CD4-positive, alpha-beta T cell (primary cell): Measurements from ENCODE around the gene VWA3B. TPM values are rescaled to one million over a fixed set of nuclear protein-coding genes. Genes with fewer than 3 reads are reported as not detected.

ENCODE experiments used
- ATAC-seq: fragments of 200-7000 bp; cut with Tn5 transposase; one replicate; pipeline ENCODE4 v1.10.0; 2022; ENCODE audit warnings: mild to moderate bottlenecking; ENCODE audit not compliant: poor library complexity
- CTCF ChIA-PET: fragments of 350-600 bp; sonication (Branson Sonifier 250); formaldehyde crosslinking; loops from one replicate; lab custom pipeline; 2021; ENCODE audit warnings: antibody characterized with exemption, inconsistent platforms; lab: Charles Lee
- POLR2A ChIA-PET: fragments of 350-600 bp; sonication (Branson Sonifier 250); formaldehyde crosslinking; loops from one replicate; lab custom pipeline; 2021; ENCODE audit warnings: antibody characterized with exemption, inconsistent platforms; lab: Charles Lee
- DNase-seq, 14 experiments: peaks; one replicate each; pipeline ENCODE4 v3.0.0-alpha.2; 2013 to 2020; ENCODE audit warnings: mixed read lengths in 2 of 14
- H3K27ac ChIP-seq, 2 donors: one replicate each; pipeline versions ENCODE4 v1.5.1 to v1.7.0; 2013; ENCODE audit warnings: low read length in 2 of 2, low read depth in 1 of 2, mild to moderate bottlenecking in 1 of 2
- H3K27me3 ChIP-seq, 2 experiments: 1 replicate in 1 of 2; 2 replicates in 1 of 2; pipeline versions ENCODE4 v1.6.1 to v1.7.0; 2013; ENCODE audit warnings: low read length in 2 of 2, control low read depth in 1 of 2, mild to moderate bottlenecking in 1 of 2, moderate library complexity in 1 of 2; ENCODE audit not compliant: insufficient read depth in 2 of 2, control insufficient read depth in 1 of 2
- H3K36me3 ChIP-seq: one replicate; pipeline ENCODE4 v1.6.1; 2013; ENCODE audit warnings: low read length, control low read depth; ENCODE audit not compliant: insufficient read depth
- H3K4me1 ChIP-seq: one replicate; pipeline ENCODE4 v1.6.1; 2013; ENCODE audit warnings: low read length, control low read depth; ENCODE audit not compliant: insufficient read depth
- H3K4me3 ChIP-seq: one replicate; pipeline ENCODE4 v1.5.1; 2013; ENCODE audit warnings: mild to moderate bottlenecking, low read length, moderate library complexity
- H3K9me3 ChIP-seq, 2 experiments: 1 replicate in 1 of 2; 2 replicates in 1 of 2; pipeline versions ENCODE4 v1.6.1 to v1.7.0; 2013; ENCODE audit warnings: low read length in 2 of 2, mild to moderate bottlenecking in 2 of 2, control low read depth in 1 of 2, moderate library complexity in 1 of 2; ENCODE audit not compliant: control insufficient read depth in 1 of 2, insufficient read depth in 1 of 2
- H3K27ac Mint-ChIP-seq: one replicate; pipeline ENCODE4 v1.8.0; 2020; ENCODE audit warnings: mixed read lengths
- H3K27me3 Mint-ChIP-seq: one replicate; pipeline ENCODE4 v1.8.0; 2021; ENCODE audit warnings: mixed read lengths
- H3K36me3 Mint-ChIP-seq: one replicate; pipeline ENCODE4 v1.8.0; 2021; ENCODE audit warnings: low read depth, mixed read lengths
- H3K4me1 Mint-ChIP-seq: one replicate; pipeline ENCODE4 v1.8.0; 2021; ENCODE audit warnings: low read depth, mixed read lengths
- H3K4me3 Mint-ChIP-seq: one replicate; pipeline ENCODE4 v1.8.0; 2020; ENCODE audit warnings: mild to moderate bottlenecking, mixed read lengths
- H3K9me3 Mint-ChIP-seq: one replicate; pipeline ENCODE4 v1.8.0; 2020; ENCODE audit warnings: mixed read lengths
- intact Hi-C, 2 experiments: fragments of 100-400 bp; cut with DNase I in 1 of 2; cut with micrococcal nuclease in 1 of 2; formaldehyde crosslinking; loops; one replicate each; pipeline versions ENCODE4 v1.15.1 to v1.9.0; 2023 to 2025; cut with DNase I, micrococcal nuclease
- total RNA-seq, 174 experiments: library from RNA in 2 of 174; stranded (reverse) in 2 of 174; gene quantifications; one replicate each; pipeline ENCODE4 v1.2.3 and lab custom pipeline; 2021 to 2026
- TF ChIP-seq, protein P1 (sequence below): fragments of 200-600 bp; IDR thresholded peaks from one replicate; pipeline ENCODE4 v1.8.0; 2022; ENCODE audit warnings: antibody characterized with exemption, mild to moderate bottlenecking

The VWA3B gene
- total RNA-seq, 2 experiments from 2014 or later: not detected

DNA sequence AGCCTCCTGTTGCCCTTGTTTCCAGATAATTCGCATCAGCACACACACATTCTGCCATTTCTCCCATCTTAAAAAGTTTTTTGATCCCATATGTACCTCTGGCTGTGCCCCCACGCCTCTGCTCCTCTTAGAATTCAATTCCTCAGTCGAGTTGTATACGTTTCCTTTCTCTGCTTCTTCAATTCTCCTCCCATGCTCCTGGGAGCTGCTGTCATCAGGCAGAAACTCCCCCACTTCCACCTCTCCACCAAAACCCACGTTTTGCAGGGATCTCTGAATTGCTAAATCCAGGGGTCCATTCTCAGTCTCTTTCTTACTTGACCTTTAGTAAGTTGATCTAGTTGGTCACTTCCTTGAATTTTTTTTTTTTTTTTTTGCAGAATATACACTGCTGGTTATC, 98.8 kb downstream of the VWA3B start:
- H3K4me3 Mint-ChIP-seq: no peak overlapping the region
- H3K27ac Mint-ChIP-seq: no peak overlapping the region
- peaks cover 19% of the 10 kb centered on the region for H3K27me3 Mint-ChIP-seq
- POLR2A ChIA-PET: no interaction called here
- intact Hi-C loops: no loop called here
- Histone ChIP-seq H3K9me3 (no peaks in the 10 kb centered on the region), H3K27ac (no peak overlapping the region), H3K27me3 (peaks cover 0 to 2% of the 10 kb centered on the region in 2 experiments), H3K36me3 (no peaks in the 10 kb centered on the region), H3K4me3 (no peak overlapping the region), H3K4me1 (no peaks in the 10 kb centered on the region)
- CTCF ChIA-PET: no interaction called here
- ATAC-seq: no peak
- H3K36me3 Mint-ChIP-seq: no peaks in the 10 kb centered on the region
- no peaks in the 10 kb centered on the region for H3K4me1 Mint-ChIP-seq
- TF ChIP-seq, protein P1, sequence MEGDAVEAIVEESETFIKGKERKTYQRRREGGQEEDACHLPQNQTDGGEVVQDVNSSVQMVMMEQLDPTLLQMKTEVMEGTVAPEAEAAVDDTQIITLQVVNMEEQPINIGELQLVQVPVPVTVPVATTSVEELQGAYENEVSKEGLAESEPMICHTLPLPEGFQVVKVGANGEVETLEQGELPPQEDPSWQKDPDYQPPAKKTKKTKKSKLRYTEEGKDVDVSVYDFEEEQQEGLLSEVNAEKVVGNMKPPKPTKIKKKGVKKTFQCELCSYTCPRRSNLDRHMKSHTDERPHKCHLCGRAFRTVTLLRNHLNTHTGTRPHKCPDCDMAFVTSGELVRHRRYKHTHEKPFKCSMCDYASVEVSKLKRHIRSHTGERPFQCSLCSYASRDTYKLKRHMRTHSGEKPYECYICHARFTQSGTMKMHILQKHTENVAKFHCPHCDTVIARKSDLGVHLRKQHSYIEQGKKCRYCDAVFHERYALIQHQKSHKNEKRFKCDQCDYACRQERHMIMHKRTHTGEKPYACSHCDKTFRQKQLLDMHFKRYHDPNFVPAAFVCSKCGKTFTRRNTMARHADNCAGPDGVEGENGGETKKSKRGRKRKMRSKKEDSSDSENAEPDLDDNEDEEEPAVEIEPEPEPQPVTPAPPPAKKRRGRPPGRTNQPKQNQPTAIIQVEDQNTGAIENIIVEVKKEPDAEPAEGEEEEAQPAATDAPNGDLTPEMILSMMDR: no peak
- DNase-seq: no peak
- H3K9me3 Mint-ChIP-seq: no peaks in the 10 kb centered on the region

DNA sequence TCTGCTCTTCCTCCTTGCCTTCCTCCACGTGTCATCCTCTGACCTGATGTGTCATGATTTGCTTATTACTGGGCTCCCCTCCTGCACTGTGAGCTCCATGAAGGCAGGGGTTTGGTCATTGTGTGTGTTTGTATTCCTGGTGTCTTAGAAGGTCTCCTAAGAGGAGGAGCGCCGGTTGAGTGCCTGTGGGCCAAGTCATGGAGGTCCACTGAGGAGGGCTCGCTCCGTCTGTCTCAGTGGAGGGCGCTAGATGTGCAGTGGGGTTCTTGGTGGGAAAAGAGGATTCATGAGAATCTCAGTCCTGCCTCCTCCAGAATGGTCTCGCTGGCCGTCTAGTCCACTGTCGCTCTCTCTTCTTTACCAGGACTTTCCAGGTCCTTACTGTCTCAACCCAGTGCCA, 100.2 kb downstream of the VWA3B start:
- Mint-ChIP-seq H3K36me3 (no peaks in the 10 kb centered on the region), H3K9me3 (no peaks in the 10 kb centered on the region), H3K4me1 (no peaks in the 10 kb centered on the region), H3K4me3 (no peak overlapping the region), H3K27me3 (peaks cover 6% of the 10 kb centered on the region), H3K27ac (no peak overlapping the region)
- ATAC-seq (no peak), DNase-seq (no peak)
- Histone ChIP-seq H3K27ac (no peak overlapping the region), H3K9me3 (no peaks in the 10 kb centered on the region), H3K4me3 (no peak overlapping the region), H3K4me1 (no peaks in the 10 kb centered on the region), H3K36me3 (no peaks in the 10 kb centered on the region), H3K27me3 (peaks cover 0 to 2% of the 10 kb centered on the region in 2 experiments)
- ChIA-PET POLR2A (no interaction called here), CTCF (no interaction called here)
- intact Hi-C loops: no loop called here
- TF ChIP-seq, protein P1: no peak

DNA sequence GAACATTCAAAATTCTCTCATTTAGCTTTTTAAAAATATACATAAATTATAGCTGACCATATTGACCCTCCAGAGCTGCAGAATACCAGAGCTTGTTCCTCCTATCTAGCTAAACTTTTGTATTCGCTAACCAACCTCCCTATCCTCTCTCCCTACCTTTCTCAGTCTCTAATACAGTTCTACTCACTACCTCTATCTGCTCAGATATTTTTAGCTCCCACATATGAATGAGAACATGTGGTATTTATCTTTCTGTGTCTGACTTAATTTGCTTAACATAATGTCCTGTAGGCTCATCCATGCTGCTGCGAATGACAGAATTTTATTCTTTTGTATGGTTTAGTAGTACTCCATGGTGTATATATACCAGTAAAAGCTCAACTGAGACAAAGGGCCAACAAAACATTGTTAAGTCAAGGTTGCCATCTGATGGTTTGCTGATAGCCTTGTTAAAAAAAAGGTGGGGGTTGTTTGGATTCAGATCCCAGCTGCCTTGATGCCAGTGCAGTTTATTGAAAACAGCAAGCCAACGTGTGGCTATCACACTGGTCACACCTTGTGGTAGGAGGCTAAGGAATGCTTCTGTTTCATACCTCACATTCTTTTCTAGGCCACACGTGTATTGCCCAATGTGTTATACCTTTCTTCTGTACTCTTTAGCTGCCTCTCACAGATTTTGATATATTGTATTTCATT, 101.5 kb downstream of the VWA3B start:
- no peak overlapping the region for H3K4me3 ChIP-seq
- no peaks in the 10 kb centered on the region for H3K9me3 ChIP-seq
- H3K4me3 Mint-ChIP-seq: no peak overlapping the region
- no peaks in the 10 kb centered on the region for H3K36me3 Mint-ChIP-seq
- H3K27ac Mint-ChIP-seq: no peak overlapping the region
- H3K4me1 ChIP-seq: no peaks in the 10 kb centered on the region
- DNase-seq (peak in 1 of 14 experiments; percentile 3), ATAC-seq (no peak)
- peaks cover 0 to 5% of the 10 kb centered on the region in 2 experiments for H3K27me3 ChIP-seq
- ChIA-PET CTCF (interaction anchor here (0.9 kb wide), 1 partner anchor 382 kb away, joined by 3 read pairs; no protein-coding TSS in a partner anchor), POLR2A (no interaction called here)
- intact Hi-C loops: no loop called here
- no peaks in the 10 kb centered on the region for H3K36me3 ChIP-seq
- H3K9me3 Mint-ChIP-seq: no peaks in the 10 kb centered on the region
- no peaks in the 10 kb centered on the region for H3K4me1 Mint-ChIP-seq
- H3K27ac ChIP-seq: no peak overlapping the region
- peaks cover 3% of the 10 kb centered on the region for H3K27me3 Mint-ChIP-seq
- TF ChIP-seq, protein P1: no peak
